Adrenal gland (tissue), 12 donors: ENCODE data around the gene NUCKS1. TPM values are rescaled to one million over a fixed set of nuclear protein-coding genes. Genes with fewer than 3 reads are reported as not detected.
"Not testable (repeated sequence)": the region's sequence is repeated elsewhere in the genome, so short reads cannot be mapped to it uniquely, and the experiment has no call there.

Experiments used
- DNase-seq, 7 donors: peaks; one replicate each; pipeline ENCODE4 v3.0.0-alpha.2; 2019 to 2020
- H3K27ac ChIP-seq, 5 donors: fragments of 200-600 bp; sonication (generic) in 4 of 5; 1 replicate in 3 of 5; 2 replicates in 2 of 5; pipeline versions ENCODE4 v1.5.1 to v1.8.0; 2016 to 2020; ENCODE audit warnings: mild to moderate bottlenecking in 1 of 5
- H3K27me3 ChIP-seq: fragments of 200-600 bp; 2 replicates; pipeline ENCODE4 v1.8.0; 2021
- H3K36me3 ChIP-seq, 2 donors: fragments of 200-600 bp; replicated peaks in 1 of 2; 1 replicate in 1 of 2; 2 replicates in 1 of 2; pipeline versions ENCODE4 v1.5.1 to v1.8.0; 2018 to 2022
- H3K4me1 ChIP-seq, 2 donors: fragments of 200-600 bp; replicated peaks in 1 of 2; 1 replicate in 1 of 2; 2 replicates in 1 of 2; pipeline versions ENCODE4 v1.5.1 to v1.8.0; 2018 to 2021
- H3K4me3 ChIP-seq, 4 donors: fragments of 200-600 bp; sonication (generic) in 3 of 4; one replicate each; pipeline ENCODE4 v1.5.1; 2016 to 2018
- H3K9me3 ChIP-seq, 3 donors: fragments of 200-600 bp; sonication (generic) in 1 of 3; replicated peaks in 1 of 3; 1 replicate in 2 of 3; 2 replicates in 1 of 3; pipeline versions ENCODE4 v1.5.1 to v1.8.0; 2016 to 2021
- POLR2A ChIP-seq, 2 donors: fragments of 450-650 bp; IDR thresholded peaks; one replicate each; pipeline ENCODE4 v1.6.1; 2017; ENCODE audit warnings: antibody characterized with exemption in 2 of 2, mild to moderate bottlenecking in 2 of 2, moderate library complexity in 1 of 2
- WGBS, 4 donors: extraction: QIAGEN DNeasy Blood & Tissue Kit in 2 of 4; methylation state at CpG; one replicate each; pipeline versions ENCODE4 v1.1.5 to v1.1.7; 2013 to 2017; 5-methylcytosine and 5-hydroxymethylcytosine counted together
- intact Hi-C, 2 donors: fragments of 100-400 bp; cut with DNase I; formaldehyde crosslinking; loops; one replicate each; pipeline versions ENCODE4 v1.14.1 to v1.15.0; 2022 to 2023
- polyA plus RNA-seq, 3 donors: library from polyadenylated mRNA; stranded (reverse); fragments of 200-250 nt in 2 of 3; fragments of 350-450 nt in 1 of 3; fragmentation: Illumina TruSeq in 1 of 3; extraction: RNeasy Lipid Tissue Mini Kit (QIAGEN cat#74804) in 1 of 3; gene quantifications; one replicate each; pipeline ENCODE4 v1.2.3, GENCODE V29; 2013 to 2014
- total RNA-seq, 9 donors: library from RNA; depleted of rRNA in 4 of 9; stranded (reverse); fragments of >200 nt in 4 of 9; fragments of 120-200 nt in 1 of 9; fragmentation: NEBNext Ultra II Directional in 1 of 9; extraction: Animal tissue kit (Norgen Biotek cat#: 25700) in 1 of 9; gene quantifications; one replicate each; pipeline versions ENCODE4 v1.1.0 to v1.2.4, GENCODE V29; 2013 to 2023
- TF ChIP-seq, protein P1 (sequence below), 6 experiments: fragments of 450-650 bp in 4 of 6; fragments of 200-600 bp in 2 of 6; sonication (generic) in 1 of 6; IDR thresholded peaks; 1 replicate in 5 of 6; 2 replicates in 1 of 6; pipeline versions ENCODE4 v1.5.1 to v1.8.0; 2016 to 2021; ENCODE audit warnings: antibody characterized with exemption in 6 of 6, mild to moderate bottlenecking in 2 of 6, moderate library complexity in 1 of 6
- donor health status: healthy with polysubstance abuse.
- donor health status: Bipolar disorder and iron deficiency.
- donor health status: DM: yes; HTN: yes; CAD: no.
- donor health status: DM: no; HTN: no; CAD: no.
- donor health status: DM: no; HTN: no; CAD: no.
- donor health status: DM: yes; HTN: yes; CAD: no.

The NUCKS1 gene
- total and polyA plus RNA-seq, 12 donors: 33.1 to 161 (median 122) TPM

DNA sequence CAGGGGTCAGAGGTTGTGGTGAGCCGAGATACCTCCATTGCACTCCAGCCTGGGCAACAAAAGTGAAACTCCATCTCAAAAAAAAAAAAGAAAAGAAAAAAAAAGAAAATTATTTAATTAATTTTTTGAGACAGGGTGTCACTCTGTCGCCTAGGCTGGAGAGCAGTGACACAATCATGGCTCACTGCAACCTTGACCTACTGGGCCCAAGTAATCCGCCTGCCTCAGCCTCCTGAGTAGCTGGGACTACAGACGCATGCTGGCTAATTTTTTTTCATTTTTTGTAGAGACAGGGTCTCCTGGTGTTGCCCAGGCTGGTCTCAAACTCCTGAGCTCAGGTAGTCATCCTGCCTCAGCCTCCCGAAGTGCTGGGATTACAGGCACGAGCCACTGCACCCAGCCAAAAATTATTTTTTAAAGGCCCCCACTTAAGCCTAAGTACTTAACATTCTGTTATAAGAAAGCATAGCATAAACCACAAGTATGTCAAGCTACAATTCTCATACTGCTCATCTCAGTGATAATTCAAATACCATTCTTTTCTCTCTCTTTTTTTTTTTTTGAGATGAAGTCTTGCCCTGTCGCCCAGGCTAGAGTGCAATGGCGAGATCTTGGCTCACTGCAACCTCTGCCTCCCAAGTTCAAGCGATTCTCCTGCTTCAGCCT, 19.9 kb downstream of the NUCKS1 start:
- peaks cover 0 to 31% of the 10 kb centered on the region in 2 donors for H3K36me3 ChIP-seq
- intact Hi-C loops: no loop called here

DNA sequence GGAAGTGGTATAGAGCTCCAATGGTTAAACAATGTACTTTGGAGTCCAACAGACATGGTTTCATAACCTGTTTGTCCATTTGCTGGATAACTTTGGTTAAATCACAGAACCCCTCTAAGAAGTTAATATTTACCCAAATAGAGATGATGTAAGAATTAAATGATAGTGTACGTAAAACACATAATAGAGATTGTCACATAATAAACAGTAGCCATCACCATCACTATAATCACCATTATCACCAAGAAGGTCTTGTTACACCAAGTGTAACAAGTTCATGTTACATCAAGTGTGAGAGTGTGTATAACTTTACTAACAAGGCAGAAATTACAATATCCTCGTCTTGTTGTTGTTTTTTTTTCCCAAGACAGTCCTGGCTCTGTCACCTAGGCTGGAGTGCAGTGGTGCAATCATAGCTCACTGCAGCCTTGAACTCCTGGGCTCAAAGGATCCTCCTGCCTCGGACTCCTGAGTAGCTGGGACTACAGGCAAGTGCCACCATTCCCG, 23.3 kb downstream of the NUCKS1 start:
- 66 to 87% (median 78%) methylated on average over 4 of the region's 4 CpGs for WGBS, 4 donors
- Histone ChIP-seq H3K4me3 (no peak overlapping the region), H3K9me3 (no peaks in the 10 kb centered on the region), H3K4me1 (peaks cover 0 to 15% of the 10 kb centered on the region in 2 donors), H3K27ac (no peak overlapping the region), H3K36me3 (peaks cover 0 to 43% of the 10 kb centered on the region in 2 donors), H3K27me3 (no peaks in the 10 kb centered on the region)
- no peak for DNase-seq
- TF ChIP-seq, protein P1, sequence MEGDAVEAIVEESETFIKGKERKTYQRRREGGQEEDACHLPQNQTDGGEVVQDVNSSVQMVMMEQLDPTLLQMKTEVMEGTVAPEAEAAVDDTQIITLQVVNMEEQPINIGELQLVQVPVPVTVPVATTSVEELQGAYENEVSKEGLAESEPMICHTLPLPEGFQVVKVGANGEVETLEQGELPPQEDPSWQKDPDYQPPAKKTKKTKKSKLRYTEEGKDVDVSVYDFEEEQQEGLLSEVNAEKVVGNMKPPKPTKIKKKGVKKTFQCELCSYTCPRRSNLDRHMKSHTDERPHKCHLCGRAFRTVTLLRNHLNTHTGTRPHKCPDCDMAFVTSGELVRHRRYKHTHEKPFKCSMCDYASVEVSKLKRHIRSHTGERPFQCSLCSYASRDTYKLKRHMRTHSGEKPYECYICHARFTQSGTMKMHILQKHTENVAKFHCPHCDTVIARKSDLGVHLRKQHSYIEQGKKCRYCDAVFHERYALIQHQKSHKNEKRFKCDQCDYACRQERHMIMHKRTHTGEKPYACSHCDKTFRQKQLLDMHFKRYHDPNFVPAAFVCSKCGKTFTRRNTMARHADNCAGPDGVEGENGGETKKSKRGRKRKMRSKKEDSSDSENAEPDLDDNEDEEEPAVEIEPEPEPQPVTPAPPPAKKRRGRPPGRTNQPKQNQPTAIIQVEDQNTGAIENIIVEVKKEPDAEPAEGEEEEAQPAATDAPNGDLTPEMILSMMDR (IDR thresholded peaks at IDR 0.05): no peak
- TF ChIP-seq POLR2A (IDR thresholded peaks at IDR 0.05): no peak
- intact Hi-C loops: no loop called here

More for the DNA sequence above, 19.9 kb downstream of the NUCKS1 start:
- Histone ChIP-seq H3K9me3 (no peaks in the 10 kb centered on the region), H3K4me3 (no peak overlapping the region), H3K27ac (peak overlapping the region in 1 of 5 donors; percentile 29), H3K27me3 (no peaks in the 10 kb centered on the region), H3K4me1 (peaks cover 0 to 36% of the 10 kb centered on the region in 2 donors)
- no peak for TF ChIP-seq POLR2A (IDR thresholded peaks at IDR 0.05)
- TF ChIP-seq, protein P1 (IDR thresholded peaks at IDR 0.05): no peak
- WGBS, 4 donors: 70 to 75% (median 73%) methylated on average over 9 of the region's 9 CpGs
- DNase-seq: peak; percentile 42 to 81 (median 70)

DNA sequence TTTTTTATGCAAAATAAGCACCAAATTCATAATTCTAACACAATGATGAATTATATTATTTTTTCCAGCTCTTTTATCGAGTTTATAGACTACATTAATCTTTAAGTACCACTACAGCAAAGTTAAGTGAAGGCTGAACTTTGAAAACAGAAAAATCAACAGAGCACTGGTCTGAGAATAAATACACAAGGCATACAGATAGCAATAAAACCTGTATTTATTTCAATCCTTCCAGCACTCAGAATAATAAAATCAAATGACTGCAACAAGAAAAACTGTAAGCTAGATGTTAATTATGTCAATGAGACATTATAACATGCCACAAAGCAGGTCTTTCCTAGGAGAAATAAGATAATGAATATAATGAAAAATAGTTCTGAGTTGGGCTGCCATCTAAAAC, 24.5 kb downstream of the NUCKS1 start:
- Histone ChIP-seq H3K9me3 (no peaks in the 10 kb centered on the region), H3K36me3 (peaks cover 0 to 50% of the 10 kb centered on the region in 2 donors), H3K27me3 (no peaks in the 10 kb centered on the region), H3K4me3 (no peak overlapping the region), H3K4me1 (peaks cover 0 to 12% of the 10 kb centered on the region in 2 donors), H3K27ac (no peak overlapping the region)
- DNase-seq: no peak
- intact Hi-C loops: no loop called here
- TF ChIP-seq POLR2A (IDR thresholded peaks at IDR 0.05): no peak
- WGBS, 4 donors: 50 to 75% (median 70%) methylated on average over 1 of the region's 1 CpG

DNA sequence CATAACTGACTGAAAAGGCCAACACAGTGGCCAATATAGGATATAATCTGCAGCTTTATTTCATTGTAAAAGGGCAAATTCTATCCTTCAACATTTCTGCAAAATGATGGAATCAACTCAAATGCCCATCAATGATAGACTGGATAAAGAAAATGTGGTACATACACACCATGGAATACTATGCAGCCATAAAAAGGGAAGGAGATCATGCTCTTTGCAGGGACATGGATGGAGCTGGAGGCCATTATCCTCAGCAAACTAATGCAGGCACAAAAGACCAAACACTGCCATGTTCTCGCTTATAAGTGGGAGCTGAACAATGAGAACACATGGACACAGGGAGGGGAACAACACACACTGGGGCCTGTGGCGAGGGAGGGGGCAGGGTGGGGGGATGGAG, 29.2 kb downstream of the NUCKS1 start:
- intact Hi-C loops, H3K4me3 ChIP-seq, H3K27me3 ChIP-seq, H3K4me1 ChIP-seq, H3K9me3 ChIP-seq, DNase-seq, H3K27ac ChIP-seq: not testable (repeated sequence)
- H3K36me3 ChIP-seq: peaks cover 0 to 67% of the 10 kb centered on the region in 2 donors
- WGBS, 4 donors: 90 to 100% (median 98%) methylated on average over 2 of the region's 2 CpGs

DNA sequence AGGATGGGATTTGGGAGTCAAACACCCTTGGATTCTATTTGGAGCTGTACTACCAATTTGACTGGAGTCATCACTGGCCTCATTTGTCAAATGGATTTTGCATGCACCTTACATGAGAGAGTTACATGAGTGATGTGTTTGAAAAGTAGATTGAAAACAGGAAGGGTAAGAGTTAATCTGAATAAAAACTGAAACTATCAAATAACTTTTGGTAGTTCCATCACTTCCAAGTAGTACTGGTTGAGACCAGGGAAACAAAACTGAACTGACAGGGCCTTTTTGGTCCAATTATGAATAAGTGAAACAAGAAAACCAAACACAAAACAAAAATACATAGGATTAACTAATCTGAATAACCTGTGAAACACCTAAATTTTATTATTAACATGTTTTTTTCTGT, 30.2 kb downstream of the NUCKS1 start:
- intact Hi-C loops: no loop called here
- Histone ChIP-seq H3K9me3 (no peaks in the 10 kb centered on the region), H3K4me3 (no peak overlapping the region), H3K27ac (no peak overlapping the region), H3K27me3 (no peaks in the 10 kb centered on the region), H3K36me3 (peaks cover 0 to 73% of the 10 kb centered on the region in 2 donors), H3K4me1 (no peaks in the 10 kb centered on the region)
- no peak for TF ChIP-seq POLR2A (IDR thresholded peaks at IDR 0.05)
- TF ChIP-seq, protein P1 (IDR thresholded peaks at IDR 0.05): no peak
- no peak for DNase-seq
